ENCODE data around the gene STARD3NL.

Gene STARD3NL

DNA sequence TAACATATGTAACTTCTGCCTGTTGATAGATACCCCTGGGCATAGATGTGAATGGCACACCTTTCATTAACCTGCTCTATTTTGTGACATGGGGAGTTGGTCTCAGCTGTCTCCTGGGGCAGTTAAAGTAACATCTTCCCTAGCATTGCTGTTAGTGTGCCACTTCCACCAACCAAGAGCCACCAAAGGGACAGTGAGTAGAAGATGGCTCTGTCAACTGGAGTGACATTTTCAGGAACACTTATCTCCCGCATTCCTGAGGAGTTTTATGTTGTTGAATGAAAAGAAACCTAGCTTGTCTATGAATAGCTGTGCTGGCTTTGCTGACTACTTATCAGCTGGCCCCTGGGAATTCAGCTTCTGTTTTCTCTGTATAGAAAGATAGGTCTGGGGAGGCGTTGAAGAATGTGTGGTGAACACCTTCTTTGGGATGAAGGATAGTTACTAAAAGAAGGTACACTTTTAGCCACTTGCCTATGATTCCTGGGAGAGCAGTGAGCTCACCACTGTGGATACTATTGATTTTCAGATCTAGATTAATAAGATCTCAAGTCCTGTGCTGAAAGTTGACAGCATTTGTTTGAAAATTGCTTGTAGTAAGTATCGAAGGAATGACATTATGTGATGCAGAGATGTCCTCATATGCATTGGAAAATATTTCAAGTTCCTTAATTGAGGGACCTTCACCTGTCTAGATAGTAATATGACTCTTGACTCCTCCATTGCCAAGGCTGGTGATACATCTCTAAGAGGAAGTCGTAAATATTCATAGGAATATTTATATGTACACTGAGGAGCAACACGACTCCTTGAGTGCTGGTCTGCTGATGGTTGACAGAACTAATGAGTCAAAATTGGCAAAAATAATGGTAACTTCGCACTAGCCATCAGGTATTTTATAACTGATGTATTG lies 7.6 kb downstream of the STARD3NL start:
- DNase-seq (ENCODE audit: low read depth in 2 of 2) = no peak

DNA sequence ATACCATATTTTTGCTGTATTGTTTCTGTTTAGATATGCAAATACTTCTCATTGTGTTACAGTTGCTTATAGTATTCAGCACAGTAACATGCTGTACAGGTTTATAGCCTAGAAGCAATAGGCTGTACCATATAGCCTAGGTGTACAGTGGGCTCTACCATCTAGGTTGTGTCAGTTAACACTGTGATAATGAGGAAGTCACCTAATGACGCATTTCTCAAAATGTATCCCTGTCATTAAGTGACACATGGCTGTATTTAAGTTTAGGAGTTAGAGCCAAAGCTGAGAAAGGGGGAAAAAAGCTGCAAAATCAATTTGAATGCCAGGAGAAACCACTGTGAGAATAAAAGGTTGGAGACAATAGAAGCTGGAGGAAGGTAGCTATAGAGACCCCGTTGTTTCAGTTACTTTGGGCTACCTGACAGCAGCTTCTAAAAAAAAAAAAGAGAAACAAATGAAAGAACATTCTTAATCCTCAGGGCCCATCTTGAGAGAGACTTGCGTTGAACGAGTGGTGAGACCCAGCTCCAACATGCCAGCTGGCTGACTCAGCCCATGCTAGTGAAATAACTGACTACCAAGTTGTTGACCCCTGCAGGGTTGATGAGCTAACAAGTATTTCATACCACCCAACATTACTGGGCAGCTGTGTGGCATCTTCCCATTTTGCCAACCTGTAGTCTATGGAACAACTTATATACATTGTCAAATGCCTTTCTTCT lies 8.7 kb downstream of the STARD3NL start:
- DNase-seq (ENCODE audit: low read depth in 2 of 2) = no peak

DNA sequence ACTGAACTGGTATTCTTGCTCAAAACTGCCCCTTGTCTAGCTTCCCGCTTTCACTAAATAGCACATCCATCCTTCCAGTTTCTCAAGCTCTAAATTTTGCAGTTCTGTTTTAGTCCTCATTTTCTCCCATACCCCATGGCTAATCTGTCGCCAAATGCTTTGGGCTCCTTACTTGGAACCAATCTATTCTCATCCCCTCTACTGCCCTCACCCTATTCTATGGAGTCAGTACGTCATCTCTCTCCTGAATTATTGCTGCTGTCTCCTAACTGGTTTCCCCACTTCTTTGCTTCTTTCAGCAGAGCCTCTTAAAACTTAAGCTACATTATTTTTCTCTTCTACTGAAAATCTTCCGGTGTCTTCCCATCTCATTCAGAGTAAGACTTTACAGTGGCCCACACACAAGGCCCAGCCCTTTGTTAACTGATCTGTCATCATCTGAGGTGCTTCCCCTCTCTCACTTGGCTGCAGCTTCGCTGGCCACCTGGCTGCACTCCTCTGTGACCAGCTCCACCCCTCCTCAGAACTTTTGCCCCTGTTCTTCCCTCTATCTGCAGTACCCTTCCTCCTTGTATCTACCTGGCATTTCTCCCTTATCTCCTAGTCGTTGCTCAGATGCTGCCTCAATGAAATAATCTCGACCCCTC lies 9.9 kb downstream of the STARD3NL start:
- no peak for DNase-seq (ENCODE audit: low read depth in 2 of 2)

DNA sequence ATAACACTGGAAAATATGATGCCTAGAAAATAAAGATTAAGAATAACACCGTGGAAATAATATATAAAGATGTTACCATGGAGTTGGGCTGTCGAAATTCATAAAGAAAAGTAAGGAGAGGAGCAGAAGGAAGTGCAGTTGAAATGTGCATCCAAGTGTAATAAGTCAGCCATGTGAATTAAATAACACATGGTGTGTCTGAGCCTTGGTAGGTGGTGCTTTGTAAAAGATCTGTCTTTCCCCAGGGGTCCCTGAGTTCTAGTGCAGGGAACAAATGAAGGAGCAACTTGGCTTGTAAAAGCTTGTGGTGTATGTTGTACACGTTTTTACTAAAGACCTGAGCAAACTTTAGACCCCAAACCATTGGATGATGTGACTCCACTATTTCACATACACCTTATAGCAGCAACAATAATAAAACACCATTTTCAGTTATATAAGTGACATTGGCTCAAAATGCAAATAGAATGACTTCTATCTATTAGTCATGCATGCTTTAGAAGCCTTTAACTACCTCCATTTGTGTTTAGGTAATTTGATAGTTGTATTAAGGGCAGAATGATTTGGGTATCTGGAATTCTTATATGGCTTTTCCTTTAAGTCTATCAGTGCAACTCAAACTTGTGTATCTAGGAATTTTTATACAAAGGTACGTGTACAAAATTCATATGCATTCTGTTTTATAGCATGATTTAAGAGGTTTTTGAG lies 11.3 kb downstream of the STARD3NL start:
- DNase-seq (ENCODE audit: low read depth in 2 of 2) = no peak

DNA sequence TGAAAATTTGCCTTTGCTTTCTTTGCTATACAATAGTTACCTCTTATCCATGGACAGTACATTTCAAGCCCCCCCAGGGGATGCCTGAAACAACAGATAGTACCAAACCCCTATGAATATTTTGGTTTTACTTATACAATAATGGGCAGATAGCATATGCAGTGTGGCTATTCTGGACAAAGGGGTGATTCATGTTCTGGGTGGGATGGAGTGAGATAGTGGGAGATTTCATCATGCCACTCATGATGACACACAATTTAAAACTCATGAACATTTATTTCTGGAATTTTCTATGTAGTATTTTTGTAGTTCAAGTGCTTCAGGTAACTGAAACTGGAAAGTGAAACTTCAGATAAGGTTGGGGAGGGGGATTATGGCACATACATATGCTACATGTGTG lies 12.0 kb downstream of the STARD3NL start:
- DNase-seq (ENCODE audit: low read depth in 2 of 2) = no peak

DNA sequence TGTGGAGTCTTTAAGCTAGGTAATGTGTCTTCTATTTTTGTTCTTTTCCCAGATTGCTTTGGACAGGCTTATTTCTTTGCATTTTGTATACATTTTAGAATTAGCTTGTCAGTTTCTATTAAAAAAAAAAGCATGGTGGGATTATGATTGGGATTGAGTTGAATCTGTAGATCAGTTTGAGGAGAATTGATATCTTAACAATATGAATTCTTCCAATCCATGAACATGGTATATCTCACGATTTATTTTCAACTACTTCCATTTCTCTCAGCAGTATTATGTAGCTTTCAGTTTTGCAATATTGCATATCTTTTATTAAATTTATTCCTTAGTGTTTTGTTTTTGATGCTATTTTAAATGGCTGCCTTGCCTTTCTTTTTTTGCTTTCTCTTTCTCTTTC lies 13.7 kb downstream of the STARD3NL start:
- no peak for DNase-seq (ENCODE audit: low read depth in 2 of 2)

DNA sequence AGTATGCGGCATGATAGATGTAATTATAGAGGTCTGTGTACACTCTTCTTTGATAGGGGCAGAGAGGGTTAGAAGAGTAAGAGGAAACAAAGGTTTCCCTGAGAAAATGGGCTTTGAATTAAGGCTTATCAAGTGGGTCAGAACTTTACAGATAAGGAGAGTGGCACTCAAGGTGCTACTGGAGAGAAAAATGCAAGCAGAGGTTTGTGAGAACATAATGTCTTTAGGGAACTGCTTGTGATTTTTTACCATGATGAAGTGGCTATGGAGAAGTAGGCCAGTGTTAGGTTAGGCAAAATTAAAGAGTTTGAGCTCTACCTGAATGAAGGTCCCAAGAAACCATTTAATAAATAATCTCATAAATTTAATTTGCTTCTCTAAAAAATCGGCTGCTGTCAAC lies 14.3 kb downstream of the STARD3NL start:
- no peak for DNase-seq (ENCODE audit: low read depth in 2 of 2)

DNA sequence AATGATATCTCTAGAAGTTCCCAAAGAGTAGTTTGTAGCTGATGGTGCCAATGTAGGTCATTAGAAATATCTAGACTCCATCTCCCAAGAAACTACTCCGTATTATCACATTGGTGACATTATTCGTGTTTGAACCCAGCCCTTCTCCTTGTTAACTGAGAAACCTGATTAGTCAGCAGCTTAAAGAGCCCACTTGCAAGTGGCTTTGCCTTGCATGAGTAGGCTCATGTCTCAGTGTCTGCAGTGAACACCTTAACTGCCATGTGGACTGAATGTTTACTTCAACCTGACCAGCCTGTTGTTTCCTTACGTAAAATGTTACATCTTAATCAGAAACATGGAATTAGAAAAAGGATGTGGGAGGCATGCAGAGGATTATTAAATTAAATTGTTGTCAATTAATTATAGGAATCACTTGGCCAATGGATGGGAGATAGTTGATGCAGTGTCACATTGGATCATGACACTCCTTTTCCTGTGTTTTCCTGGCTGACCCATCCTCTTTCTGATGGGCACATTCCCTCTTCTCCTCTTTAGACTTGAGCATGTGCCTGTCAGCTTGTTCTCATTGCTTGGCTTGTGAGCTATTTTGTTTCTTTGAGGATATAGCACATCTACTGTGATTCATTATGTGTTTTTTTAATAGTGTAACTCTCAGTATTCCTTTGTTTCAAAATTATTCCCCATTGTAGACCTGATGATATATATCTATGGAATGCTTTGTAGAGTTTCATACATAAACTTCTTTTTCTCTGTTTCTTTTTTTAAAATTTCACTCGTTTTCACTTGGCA lies 18.0 kb downstream of the STARD3NL start:
- no peak for DNase-seq (ENCODE audit: low read depth in 2 of 2)

DNA sequence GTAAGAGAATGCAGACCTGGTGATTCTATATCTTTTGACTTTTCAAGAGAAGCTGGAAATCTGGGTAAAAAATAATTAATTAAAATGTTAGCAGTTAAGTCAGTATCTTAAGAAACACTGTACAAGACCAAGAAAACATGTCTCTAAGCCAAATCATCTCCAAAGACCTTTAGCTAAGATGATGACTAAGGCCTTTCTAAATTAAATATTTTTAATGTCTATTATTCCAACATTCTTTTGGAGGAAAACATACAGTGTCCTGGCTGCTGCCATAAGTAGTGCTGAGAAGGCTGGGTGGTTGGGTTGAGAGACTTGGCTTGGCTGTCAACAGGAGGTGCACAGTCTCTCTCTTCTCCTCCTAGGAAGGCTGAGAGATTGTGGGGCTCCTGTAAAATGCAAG lies 20.3 kb downstream of the STARD3NL start:
- no peak for DNase-seq (ENCODE audit: low read depth in 2 of 2)

DNA sequence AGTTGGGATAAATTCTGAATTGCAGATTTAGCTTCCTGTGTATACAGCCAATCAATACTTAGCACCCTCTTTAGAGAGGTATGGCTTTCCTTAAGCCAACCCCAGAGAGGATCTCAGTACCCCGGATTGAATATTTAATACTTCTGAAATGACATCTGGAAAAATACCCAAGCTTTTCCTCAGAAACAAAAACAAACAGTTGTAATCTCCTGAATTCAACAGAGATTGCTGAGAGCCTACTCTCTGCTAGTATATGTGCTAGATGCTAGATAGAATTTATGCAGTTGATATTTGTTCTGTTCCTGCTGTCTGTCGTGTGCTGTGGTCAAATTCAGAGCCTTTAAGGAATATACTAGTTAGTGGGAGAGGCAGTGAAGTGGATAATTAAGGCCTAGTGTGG lies 21.1 kb downstream of the STARD3NL start:
- DNase-seq (ENCODE audit: low read depth in 2 of 2) = no peak

DNA sequence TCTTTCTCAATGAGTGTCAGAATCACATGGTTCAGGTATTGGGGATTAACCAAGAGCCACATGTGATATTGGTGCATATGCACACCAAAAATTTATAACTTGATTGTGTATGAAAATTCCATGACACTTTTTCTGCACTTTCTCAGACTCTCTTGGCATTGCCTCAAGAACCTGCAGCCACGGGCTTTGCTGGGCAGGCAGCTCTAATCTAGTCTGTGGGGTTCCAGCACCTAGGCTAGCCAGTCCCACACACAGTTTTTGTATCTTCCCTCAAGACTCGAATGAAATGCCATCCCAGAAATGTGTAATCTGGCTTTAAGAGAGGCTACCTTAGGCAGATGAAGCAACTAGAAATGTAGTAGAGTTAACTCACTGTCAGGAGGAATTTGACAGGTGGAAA lies 21.7 kb downstream of the STARD3NL start:
- no peak for DNase-seq (ENCODE audit: low read depth in 2 of 2)

DNA sequence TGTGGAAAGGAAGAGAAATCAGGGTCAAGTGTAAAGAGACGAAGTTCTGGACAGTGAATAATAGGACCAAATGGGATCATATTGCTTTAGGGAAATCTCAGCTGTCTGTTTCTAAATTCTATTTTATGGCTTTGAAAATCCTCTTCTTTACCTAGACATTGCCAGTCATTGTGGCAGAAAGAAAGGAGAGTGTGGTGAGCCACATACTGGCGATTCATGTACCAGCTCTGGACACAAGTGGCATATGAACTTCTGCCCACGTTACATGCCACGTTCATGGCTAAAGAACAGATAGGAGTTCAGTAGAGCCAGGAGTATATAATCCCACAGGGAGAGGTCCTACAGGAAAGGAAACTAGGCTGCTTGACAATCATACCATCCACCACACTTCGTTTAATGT lies 28.0 kb downstream of the STARD3NL start:
- no peak for DNase-seq (ENCODE audit: low read depth in 2 of 2)

DNA sequence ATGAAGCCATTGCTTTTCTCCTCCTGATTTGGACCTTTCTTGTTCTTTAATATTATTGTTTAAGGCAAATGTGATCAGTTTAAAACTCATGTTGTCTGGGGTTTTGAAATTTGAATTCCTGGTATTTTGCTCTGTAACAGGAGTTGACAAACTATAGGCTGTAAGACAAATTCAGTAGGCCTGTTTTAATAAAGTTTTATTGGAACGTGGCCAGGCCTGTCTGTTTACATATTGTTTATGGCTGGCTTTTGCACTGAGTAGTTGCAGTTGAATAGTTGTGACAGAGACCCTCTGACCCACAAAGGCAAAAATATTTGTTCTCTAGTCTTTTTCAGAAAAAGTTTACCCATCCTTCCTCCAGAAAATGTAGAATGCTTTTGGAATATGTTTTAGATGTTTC lies 29.8 kb downstream of the STARD3NL start:
- DNase-seq (ENCODE audit: low read depth in 2 of 2) = no peak

DNA sequence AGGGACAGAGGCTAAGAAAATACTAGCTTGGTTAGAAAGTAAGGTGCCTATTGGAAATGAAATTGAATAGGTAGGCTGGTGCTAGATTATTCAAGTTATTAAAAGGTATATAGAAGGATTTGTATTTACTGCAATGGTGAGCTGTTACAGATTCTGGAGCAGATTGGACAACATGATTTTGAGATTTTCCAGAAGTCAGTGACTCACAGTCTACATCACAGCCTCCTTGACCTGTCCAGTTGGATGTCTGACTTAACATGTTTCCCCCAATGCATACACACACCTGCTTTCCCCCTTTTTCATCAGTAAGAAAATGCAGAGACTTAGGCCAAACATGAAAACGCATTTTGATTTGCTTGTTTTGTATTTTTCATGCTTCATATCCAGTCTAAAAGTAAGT lies 33.4 kb downstream of the STARD3NL start:
- DNase-seq (ENCODE audit: low read depth in 2 of 2) = no peak

DNA sequence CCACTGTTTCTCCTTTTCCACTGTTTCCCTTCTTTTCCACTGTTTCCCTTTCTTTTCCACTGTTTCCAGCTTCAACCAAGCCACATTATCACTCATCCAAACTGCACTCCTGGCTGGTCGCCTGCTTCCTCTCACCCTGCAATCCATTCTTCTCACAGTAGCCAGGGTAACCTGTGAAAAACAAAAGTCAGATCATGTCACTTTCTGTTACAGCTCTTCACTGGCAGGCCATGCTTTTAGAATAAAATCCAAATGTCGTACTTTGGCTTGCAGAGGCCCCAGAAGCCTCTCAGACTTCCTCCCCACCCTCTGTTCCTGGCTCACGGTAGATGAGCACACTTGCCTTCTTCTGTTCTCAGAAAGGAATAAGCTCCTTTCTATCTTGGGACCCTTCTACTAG lies 33.9 kb downstream of the STARD3NL start:
- DNase-seq (ENCODE audit: low read depth in 2 of 2) = no peak

DNA sequence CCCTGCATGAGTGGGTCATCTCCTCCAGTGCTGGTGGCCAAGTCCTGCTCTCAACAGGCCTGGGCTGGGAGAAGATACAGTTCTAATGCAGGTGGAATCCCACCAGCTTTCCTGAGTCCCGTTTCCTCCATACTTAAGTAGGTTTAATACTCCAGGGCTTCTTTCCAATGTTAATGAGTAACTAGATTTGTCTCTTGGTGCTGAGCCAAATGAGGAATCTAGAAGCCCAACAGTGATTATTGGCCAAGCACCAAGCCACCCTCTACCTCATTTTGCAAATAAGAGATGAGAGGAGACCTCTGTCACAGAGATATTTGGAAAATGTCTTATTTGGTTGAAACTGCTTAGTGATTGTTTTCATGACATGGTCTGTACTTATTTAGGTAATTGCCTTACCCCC lies 37.1 kb downstream of the STARD3NL start:
- DNase-seq (ENCODE audit: low read depth in 2 of 2) = no peak

DNA sequence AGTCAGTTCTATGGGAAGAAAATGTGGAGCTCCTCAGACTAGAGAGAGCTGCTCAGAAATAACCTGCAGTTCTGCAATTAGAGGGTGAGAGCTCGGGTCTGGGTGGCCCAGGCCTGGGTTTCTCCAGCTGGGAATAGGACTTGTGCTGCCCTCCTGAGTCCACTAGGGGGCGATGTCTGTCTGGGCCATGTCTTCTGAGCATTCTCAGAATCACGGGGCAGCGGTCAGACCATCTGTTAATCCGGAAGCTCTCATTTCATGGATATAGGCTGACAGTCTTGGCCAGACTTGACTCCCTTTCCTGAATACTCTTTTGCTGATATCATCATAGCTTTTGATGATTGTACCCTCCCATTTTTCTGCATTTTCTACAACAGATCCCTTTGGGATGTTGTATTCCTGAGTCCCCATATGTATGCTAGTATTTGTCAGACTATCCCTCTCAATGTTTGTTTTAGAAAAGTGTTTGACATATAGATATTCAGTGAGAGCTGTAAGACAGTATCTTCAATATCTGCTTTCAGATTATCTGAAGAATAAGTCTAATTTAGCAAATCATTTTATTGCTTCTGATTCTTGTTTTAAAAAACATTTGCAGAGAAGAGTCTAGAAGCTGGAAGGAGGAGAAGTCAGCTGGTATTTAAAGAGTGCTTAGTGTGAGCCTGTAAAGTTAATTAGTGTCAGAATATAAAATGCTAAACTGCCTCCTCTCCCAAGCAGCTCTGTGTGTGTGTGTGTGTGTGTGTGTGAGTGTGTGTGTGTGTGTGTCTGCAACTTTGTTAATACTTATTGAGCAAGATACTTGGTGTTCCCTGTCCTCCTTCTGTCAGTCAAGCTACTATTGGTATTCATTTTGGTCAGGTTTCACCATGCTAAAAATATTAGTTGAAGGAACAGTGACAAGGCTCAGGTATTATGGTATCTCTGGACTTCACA lies 38.0 kb downstream of the STARD3NL start:
- peak; percentile 56 to 67 for DNase-seq (ENCODE audit: low read depth in 2 of 2)

DNA sequence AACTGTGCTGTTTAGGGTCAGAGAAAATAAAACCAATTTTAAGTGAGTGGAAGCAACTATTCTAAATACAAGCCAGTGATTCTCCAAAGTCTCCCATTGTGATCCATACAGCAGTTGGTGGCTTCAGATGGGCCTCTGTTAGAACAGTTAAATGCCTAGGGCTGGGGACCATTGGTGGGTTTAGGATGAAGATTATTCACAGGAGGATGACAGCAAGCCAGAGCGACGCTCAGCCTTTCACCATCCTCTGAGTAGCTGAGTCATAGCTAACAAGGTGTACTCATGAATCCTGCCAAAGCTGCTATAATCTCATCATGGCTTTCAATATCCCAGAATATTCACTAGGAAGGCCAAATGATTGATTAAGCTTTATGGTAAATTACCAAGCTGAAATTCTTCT lies 39.6 kb downstream of the STARD3NL start:
- no peak for DNase-seq (ENCODE audit: low read depth in 2 of 2)

DNA sequence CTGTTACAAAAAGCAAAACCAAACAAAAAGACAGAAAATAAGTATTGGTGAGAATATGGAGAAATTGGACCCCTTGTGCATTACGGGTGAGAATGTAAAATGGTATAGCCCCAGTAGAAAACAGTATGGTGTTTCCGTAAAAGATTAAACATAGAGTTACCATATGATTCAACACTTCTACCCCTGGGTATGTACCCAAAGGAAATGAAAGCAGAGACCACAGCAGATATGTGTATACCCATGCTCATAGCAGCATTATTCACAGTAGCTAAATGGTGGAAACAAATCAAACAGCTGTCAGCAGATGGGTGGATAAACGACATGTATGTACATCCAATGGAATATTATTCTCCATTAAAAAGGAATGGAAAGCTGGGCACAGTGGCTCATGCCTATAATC lies 42.4 kb downstream of the STARD3NL start:
- no peak for DNase-seq (ENCODE audit: low read depth in 2 of 2)

DNA sequence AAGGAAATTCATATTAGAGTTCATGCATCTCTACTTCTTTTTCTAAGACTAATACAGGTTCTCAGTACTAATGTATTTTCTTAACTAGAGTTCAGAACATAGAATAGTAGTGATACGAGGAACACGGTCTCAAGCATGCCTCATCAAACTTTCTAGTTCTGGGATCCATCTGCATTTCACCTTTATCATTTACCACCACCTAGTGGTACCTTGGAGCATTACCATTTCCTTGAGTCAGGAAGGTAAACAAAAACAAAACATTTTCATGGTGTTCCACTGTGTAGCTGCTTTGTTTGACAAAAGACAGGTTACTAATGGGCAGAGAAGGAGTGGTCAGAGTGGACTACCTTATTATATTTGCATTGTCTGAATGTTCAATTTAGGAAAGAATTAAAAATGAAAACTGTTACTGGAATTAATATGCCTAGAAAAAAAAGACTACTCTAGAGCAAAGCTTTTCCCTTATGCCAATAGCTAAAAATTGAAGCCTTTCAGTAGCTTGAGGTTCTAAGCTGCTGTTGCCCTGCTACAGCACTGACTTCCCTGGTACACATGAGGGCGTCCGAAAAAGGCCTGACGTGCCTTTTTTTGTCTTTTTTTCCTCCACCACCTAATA lies 44.5 kb downstream of the STARD3NL start:
- no peak for DNase-seq (ENCODE audit: low read depth in 2 of 2)

Measured in stimulated activated CD4-positive, alpha-beta T cell treated with anti-CD3 and anti-CD28 coated beads, Interleukin-12 subunit alpha, Interleukin-12 subunit beta, amount 100 ng/mL, for 24 hours (primary cell).